Osteocyte (in vitro differentiated cells): ENCODE measurements around the gene PEX11B. TPM values are rescaled to one million over a fixed set of nuclear protein-coding genes. Genes with fewer than 3 reads are reported as not detected.

Experiments
- DNase-seq: peaks from one replicate; pipeline ENCODE4 v3.0.0; 2021; ENCODE audit warnings: mixed read lengths; ENCODE audit not compliant: unreplicated experiment; ENCODE audit errors: extremely low spot score
- H3K27ac Mint-ChIP-seq: one replicate; pipeline ENCODE4 v1.8.0; 2021; ENCODE audit warnings: mild to moderate bottlenecking, mixed read lengths; ENCODE audit not compliant: unreplicated experiment
- H3K27me3 Mint-ChIP-seq: one replicate; pipeline ENCODE4 v1.8.0; 2021; ENCODE audit warnings: mixed read lengths; ENCODE audit not compliant: unreplicated experiment
- H3K36me3 Mint-ChIP-seq: one replicate; pipeline ENCODE4 v1.8.0; 2021; ENCODE audit warnings: mixed read lengths; ENCODE audit not compliant: unreplicated experiment
- H3K4me1 Mint-ChIP-seq: one replicate; pipeline ENCODE4 v1.8.0; 2021; ENCODE audit warnings: mixed read lengths; ENCODE audit not compliant: unreplicated experiment
- H3K4me3 Mint-ChIP-seq: one replicate; pipeline ENCODE4 v1.8.0; 2021; ENCODE audit warnings: mild to moderate bottlenecking, moderate library complexity, mixed read lengths; ENCODE audit not compliant: unreplicated experiment
- H3K9me3 Mint-ChIP-seq: one replicate; pipeline ENCODE4 v1.8.0; 2021; ENCODE audit warnings: mixed read lengths; ENCODE audit not compliant: unreplicated experiment
- total RNA-seq: library from RNA; stranded (reverse); gene quantifications from 2 replicates; pipeline ENCODE4 v1.2.1, GENCODE V29; 2021
- TF ChIP-seq, protein P1 (sequence below): fragments of 200-600 bp; sonication (generic); IDR thresholded peaks from 2 replicates; pipeline ENCODE4 v1.5.0; 2021; ENCODE audit warnings: antibody characterized with exemption, mild to moderate bottlenecking, moderate library complexity

PEX11B gene
- total RNA-seq, 1 donor from 2014 or later: 29.8 TPM

DNA sequence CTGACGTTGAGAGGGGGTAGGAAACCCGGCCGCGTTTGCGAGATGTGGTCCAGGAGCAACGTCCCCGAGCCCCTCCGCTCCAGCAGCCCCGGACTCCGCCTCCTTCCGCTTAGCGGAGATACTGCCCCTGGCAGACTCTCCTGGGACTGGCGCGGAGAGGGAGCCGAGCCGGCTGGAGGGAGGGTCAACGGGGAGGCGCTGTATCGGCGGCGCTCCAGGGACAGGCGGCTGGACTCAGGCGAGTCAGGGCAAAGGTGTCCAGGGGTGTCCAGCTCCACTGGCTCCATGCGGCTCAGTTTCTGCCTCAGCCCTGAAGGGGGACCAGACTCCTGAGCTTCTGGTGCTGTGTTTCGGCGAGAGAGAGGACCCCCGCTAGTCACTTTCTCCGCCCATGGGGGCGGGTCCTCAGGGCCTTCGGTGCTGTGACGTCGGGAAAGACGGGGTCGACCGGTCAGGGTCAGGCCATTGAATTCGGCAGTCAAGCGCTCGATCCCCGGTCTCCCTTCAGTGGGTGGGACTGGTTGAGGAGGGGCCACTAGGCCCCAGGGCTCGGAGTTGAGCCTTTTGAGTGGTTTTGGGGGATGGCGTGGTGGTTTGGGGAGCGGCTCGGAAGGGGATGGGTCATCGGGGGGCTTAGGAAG lies 42.1 kb upstream of the PEX11B start:
- TF ChIP-seq, protein P1, sequence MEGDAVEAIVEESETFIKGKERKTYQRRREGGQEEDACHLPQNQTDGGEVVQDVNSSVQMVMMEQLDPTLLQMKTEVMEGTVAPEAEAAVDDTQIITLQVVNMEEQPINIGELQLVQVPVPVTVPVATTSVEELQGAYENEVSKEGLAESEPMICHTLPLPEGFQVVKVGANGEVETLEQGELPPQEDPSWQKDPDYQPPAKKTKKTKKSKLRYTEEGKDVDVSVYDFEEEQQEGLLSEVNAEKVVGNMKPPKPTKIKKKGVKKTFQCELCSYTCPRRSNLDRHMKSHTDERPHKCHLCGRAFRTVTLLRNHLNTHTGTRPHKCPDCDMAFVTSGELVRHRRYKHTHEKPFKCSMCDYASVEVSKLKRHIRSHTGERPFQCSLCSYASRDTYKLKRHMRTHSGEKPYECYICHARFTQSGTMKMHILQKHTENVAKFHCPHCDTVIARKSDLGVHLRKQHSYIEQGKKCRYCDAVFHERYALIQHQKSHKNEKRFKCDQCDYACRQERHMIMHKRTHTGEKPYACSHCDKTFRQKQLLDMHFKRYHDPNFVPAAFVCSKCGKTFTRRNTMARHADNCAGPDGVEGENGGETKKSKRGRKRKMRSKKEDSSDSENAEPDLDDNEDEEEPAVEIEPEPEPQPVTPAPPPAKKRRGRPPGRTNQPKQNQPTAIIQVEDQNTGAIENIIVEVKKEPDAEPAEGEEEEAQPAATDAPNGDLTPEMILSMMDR: peak; percentile 20
- no peaks in the 10 kb centered on the region for H3K27me3 Mint-ChIP-seq
- H3K27ac Mint-ChIP-seq: peak overlapping the region; percentile 94
- H3K36me3 Mint-ChIP-seq: no peaks in the 10 kb centered on the region
- H3K9me3 Mint-ChIP-seq: no peaks in the 10 kb centered on the region
- peak overlapping the region; percentile 85 for H3K4me3 Mint-ChIP-seq
- peak; percentile 89 for DNase-seq
- peaks cover 67% of the 10 kb centered on the region for H3K4me1 Mint-ChIP-seq

DNA sequence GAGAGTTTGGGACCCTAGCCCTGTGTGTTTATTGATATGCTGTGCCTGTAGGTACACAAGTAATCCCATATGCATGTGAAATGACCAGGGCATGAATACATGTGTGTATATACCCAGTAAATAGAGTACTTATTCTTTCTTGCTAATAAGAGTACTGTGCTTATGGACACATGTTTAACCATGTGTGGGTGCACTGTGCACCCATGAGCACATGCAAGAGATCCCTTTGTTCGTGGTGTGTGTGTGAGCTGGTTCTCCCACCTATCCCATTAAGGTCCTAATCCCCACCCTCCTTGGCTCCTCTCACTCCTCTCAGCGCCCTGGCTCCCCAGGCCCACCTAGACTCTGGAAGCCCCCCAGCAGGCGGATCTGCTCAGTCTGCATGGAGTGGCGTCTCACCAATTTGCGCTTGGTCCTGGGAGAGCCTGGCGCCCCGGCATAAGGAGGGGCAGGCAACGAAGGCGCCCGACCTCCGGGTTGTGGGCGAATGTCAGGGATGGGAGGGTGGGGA lies 41.5 kb upstream of the PEX11B start:
- Mint-ChIP-seq H3K4me1 (peaks cover 69% of the 10 kb centered on the region), H3K4me3 (peak overlapping the region; percentile 85), H3K27ac (peak overlapping the region; percentile 94), H3K27me3 (no peaks in the 10 kb centered on the region), H3K36me3 (no peaks in the 10 kb centered on the region), H3K9me3 (no peaks in the 10 kb centered on the region)
- TF ChIP-seq, protein P1: no peak
- no peak for DNase-seq

DNA sequence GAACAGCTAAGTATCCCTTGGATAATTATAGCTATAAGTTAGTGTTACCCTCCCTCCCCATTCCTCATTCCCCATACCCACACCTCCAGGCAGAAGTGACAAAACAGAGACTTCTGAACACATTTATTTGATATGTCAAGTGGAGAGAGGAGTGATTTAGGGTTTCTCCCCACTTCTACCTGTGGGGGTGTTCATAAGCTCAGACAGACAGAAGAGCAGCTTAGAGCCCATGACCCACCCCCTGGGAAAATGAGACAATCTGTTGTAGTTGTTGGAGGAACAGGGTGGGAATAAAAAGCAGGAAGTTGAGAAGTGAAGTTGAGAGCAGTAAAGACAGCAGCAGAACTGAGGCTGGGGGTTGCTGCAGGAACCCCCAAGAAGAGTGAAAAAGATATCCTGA lies 40.8 kb upstream of the PEX11B start:
- no peak overlapping the region for H3K27ac Mint-ChIP-seq
- no peaks in the 10 kb centered on the region for H3K36me3 Mint-ChIP-seq
- no peaks in the 10 kb centered on the region for H3K27me3 Mint-ChIP-seq
- H3K4me1 Mint-ChIP-seq: peaks cover 71% of the 10 kb centered on the region
- no peak for DNase-seq
- TF ChIP-seq, protein P1: no peak
- H3K4me3 Mint-ChIP-seq: no peak overlapping the region
- no peaks in the 10 kb centered on the region for H3K9me3 Mint-ChIP-seq

DNA sequence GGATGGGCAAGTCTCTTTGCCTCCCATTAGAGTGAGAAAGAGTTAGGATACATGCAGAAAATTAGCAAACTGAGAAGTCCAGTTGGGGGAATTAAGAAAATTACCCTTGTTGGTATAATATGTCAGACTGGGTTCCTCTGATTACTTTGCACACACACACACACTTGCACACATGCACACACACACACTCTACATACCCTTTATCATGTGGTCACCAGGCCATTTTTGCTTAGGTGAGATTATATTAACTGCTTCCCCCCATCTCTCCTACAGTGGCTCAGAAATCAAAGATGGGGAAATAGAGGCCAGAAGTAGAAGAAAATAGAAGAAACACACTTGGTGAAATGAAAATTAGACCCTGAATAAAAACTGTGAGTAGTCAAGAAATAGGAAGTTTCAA lies 40.2 kb upstream of the PEX11B start:
- H3K4me3 Mint-ChIP-seq: no peak overlapping the region
- TF ChIP-seq, protein P1: no peak
- no peak for DNase-seq
- H3K27me3 Mint-ChIP-seq: no peaks in the 10 kb centered on the region
- no peaks in the 10 kb centered on the region for H3K36me3 Mint-ChIP-seq
- H3K27ac Mint-ChIP-seq: no peak overlapping the region
- H3K4me1 Mint-ChIP-seq: peaks cover 70% of the 10 kb centered on the region
- no peaks in the 10 kb centered on the region for H3K9me3 Mint-ChIP-seq

DNA sequence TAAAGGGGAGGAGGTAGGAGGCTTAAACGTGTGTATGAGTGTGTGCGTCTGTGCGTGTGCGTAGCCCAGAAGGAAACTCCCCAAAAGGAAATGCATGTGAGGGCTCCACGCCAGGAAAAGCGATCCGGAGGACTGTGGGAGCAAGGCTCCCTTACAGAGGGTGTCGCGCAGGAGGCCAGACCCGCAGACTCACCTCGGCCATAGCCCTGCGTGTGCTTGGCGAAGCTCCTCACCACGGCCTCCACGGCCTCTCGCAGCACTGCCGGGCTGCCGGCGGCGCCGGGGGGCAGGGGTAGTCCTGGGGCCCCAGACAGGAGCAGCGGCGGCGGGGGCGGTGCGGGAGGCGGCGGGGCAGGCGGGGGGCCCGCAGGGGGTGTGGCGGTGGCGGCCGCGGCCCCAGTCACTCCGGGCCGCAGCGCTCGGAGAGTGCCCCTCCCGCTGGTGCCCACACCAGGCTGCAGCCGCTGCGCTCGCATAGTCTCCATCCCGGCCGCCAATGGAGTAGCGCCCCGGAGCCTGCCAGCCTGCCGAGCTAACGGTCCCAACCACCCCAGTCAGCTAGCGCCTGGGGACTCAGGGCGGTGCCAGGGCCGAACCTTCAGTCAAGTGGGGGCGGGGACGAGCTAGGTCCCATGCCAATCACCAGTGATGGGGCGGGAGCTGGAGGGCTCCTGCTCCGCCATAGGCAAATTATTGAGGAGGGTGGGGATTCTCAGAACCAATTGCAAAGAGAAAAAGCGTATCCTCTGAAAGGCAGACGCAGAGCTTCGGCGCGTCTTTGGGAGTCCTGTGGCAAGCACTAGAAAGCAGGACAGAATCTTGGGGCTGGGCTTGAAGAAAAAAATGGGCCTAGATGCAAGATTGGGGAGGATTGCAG lies 39.2 kb upstream of the PEX11B start, which contains the start of gene LIX1L:
Gene LIX1L, minus strand, starts transcription at position 575 of the 877 bp plus-strand sequence. Its CDS starts 90 bp downstream, at position 485.
- no peaks in the 10 kb centered on the region for H3K27me3 Mint-ChIP-seq
- DNase-seq: peak; percentile 98
- H3K36me3 Mint-ChIP-seq: no peaks in the 10 kb centered on the region
- peaks cover 62% of the 10 kb centered on the region for H3K4me1 Mint-ChIP-seq
- peak within 1 kb of the TSS; percentile 83 for H3K4me3 Mint-ChIP-seq
- TF ChIP-seq, protein P1: no peak
- peak within 1 kb of the TSS; percentile 90 for H3K27ac Mint-ChIP-seq
- H3K9me3 Mint-ChIP-seq: no peaks in the 10 kb centered on the region
